ENCODE results near the gene SNAP29. TPM values are rescaled to one million over a fixed set of nuclear protein-coding genes. Genes with fewer than 3 reads are reported as not detected.
A peak's percentile ranks its signal among the peaks of the same experiment; 100 is the strongest.
"Not testable (repeated sequence)": the region's sequence is repeated elsewhere in the genome, so short reads cannot be mapped to it uniquely, and the experiment has no call there.

The SNAP29 gene
- total RNA-seq, 3 donors from 2014 or later: 17.7 to 28.2 (median 22.5) TPM

DNA sequence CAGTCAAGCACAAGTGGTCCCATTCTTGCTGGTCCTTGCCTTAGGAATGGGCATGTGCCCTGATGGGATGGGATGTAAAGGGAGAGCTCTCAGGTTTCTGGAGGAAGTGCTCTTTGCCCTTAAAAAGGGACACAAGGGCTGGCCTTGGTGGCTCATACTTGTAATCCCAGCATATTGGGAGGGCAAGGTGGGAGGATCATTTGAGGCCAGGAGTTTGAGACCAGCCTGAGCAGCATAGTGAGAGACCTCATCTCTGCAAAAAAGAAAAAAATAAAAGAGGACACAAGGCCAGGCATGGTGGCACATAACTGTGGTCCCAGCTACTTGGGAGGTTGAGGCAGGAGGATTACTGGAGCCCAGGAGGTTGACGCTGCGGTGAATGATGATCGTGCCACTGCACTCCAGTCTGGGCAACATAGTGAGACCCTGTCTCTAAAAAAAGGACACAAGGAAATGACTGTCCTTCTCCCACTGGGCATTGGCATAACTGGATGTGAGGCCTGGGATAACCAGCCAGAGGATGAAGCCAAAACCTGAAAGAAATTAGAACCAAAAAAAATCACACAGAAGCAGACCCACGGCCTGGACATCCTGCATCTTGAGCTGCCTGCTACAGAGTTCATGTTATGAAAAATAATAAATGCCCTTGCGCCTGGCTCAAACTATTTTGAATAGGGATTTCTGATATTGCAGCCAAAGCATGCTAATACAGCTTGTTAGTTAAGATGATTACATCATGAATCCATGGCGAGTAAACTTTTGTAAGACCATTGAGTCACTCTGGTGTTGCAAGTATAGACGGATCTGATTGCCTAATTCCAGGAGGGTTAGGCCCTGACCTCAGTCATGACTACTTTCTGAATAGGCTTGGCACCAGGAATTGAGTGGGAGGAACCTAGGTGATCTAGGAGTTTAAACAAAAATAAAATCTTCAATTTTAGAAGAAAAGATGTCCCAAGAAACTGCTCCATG, 45.5 kb downstream of the SNAP29 start:
- Histone ChIP-seq H3K27me3 (no peaks in the 10 kb centered on the region), H3K4me1 (no peaks in the 10 kb centered on the region), H3K9me3 (no peaks in the 10 kb centered on the region), H3K36me3 (no peaks in the 10 kb centered on the region), H3K27ac (peak overlapping the region in 1 of 2 donors; percentile 5), H3K4me3 (no peak overlapping the region)
- intact Hi-C loops (cut with DNase I; ENCODE audit: low total_unique reads): no loop called here
- DNase-seq (ENCODE audit: low spot score in 2 of 2): no peak
- TF ChIP-seq, protein P1, sequence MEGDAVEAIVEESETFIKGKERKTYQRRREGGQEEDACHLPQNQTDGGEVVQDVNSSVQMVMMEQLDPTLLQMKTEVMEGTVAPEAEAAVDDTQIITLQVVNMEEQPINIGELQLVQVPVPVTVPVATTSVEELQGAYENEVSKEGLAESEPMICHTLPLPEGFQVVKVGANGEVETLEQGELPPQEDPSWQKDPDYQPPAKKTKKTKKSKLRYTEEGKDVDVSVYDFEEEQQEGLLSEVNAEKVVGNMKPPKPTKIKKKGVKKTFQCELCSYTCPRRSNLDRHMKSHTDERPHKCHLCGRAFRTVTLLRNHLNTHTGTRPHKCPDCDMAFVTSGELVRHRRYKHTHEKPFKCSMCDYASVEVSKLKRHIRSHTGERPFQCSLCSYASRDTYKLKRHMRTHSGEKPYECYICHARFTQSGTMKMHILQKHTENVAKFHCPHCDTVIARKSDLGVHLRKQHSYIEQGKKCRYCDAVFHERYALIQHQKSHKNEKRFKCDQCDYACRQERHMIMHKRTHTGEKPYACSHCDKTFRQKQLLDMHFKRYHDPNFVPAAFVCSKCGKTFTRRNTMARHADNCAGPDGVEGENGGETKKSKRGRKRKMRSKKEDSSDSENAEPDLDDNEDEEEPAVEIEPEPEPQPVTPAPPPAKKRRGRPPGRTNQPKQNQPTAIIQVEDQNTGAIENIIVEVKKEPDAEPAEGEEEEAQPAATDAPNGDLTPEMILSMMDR (IDR thresholded peaks at IDR 0.05): no peak
- TF ChIP-seq POLR2AphosphoS5 (IDR thresholded peaks at IDR 0.05): peak in 1 of 3 donors; percentile 17

DNA sequence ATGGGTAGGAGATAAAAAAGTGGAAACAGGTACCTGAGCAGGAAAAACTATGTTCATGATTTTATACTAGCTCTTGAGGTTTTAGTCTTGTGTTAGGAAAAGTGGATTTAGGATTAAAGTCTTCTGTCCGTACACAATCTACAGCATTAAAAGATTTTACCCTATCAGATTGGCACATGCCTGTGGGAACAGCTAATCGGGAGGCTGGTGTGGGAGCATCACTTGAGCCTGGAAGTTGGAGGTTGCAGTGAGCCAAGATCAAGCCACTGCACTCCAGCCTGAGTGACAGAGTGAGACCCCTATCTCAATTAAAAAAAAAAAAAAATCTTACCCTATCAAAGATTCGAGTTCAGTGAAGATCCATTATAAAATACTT, 46.2 kb downstream of the SNAP29 start:
- no peak for DNase-seq (ENCODE audit: low spot score in 2 of 2)
- intact Hi-C loops (cut with DNase I; ENCODE audit: low total_unique reads): no loop called here
- H3K9me3 ChIP-seq: no peaks in the 10 kb centered on the region

GRCh38 chr22:20905415-20906386, 46.9 kb downstream of the SNAP29 start:
- no peak overlapping the region for H3K27ac ChIP-seq
- intact Hi-C loops (cut with DNase I; ENCODE audit: low total_unique reads): no loop called here
- TF ChIP-seq POLR2A (IDR thresholded peaks at IDR 0.05) (no peak), POLR2AphosphoS5 (IDR thresholded peaks at IDR 0.05) (no peak)
- TF ChIP-seq, protein P1 (IDR thresholded peaks at IDR 0.05): no peak
- no peaks in the 10 kb centered on the region for H3K36me3 ChIP-seq
- H3K27me3 ChIP-seq: no peaks in the 10 kb centered on the region
- no peak for DNase-seq (ENCODE audit: low spot score in 2 of 2)
- H3K4me1 ChIP-seq: no peaks in the 10 kb centered on the region
- no peak overlapping the region for H3K4me3 ChIP-seq
- H3K9me3 ChIP-seq: no peaks in the 10 kb centered on the region

More for the DNA sequence above, 46.2 kb downstream of the SNAP29 start:
- peak overlapping the region in 1 of 2 donors; percentile 25 for H3K27ac ChIP-seq
- TF ChIP-seq POLR2A (IDR thresholded peaks at IDR 0.05): no peak
- TF ChIP-seq, protein P1 (IDR thresholded peaks at IDR 0.05): no peak
- TF ChIP-seq POLR2AphosphoS5 (IDR thresholded peaks at IDR 0.05): no peak
- no peaks in the 10 kb centered on the region for H3K27me3 ChIP-seq
- H3K36me3 ChIP-seq: no peaks in the 10 kb centered on the region
- no peaks in the 10 kb centered on the region for H3K4me1 ChIP-seq
- H3K4me3 ChIP-seq: no peak overlapping the region

DNA sequence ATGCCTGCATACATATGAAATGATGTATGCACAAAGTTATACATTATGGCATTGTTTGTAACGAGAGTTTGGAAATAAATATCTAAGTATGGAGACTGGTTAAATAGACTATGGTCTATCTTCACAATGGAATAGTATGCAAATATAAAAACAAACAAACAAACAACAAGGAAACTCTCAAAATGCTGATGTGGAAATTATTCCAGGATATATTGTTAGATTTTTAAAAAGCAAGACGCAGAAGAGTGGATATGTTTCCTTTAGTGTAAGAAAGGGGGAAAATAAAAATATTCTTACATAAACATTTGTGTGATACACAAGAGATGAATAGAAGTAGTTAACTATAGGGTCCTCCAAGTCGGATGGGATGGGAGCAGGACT, 47.6 kb downstream of the SNAP29 start:
- TF ChIP-seq POLR2AphosphoS5 (IDR thresholded peaks at IDR 0.05) (no peak), POLR2A (IDR thresholded peaks at IDR 0.05) (no peak)
- TF ChIP-seq, protein P1 (IDR thresholded peaks at IDR 0.05): no peak
- H3K4me3 ChIP-seq: no peak overlapping the region
- no peaks in the 10 kb centered on the region for H3K27me3 ChIP-seq
- intact Hi-C loops (cut with DNase I; ENCODE audit: low total_unique reads): no loop called here
- no peak for DNase-seq (ENCODE audit: low spot score in 2 of 2)
- no peaks in the 10 kb centered on the region for H3K4me1 ChIP-seq
- H3K27ac ChIP-seq: no peak overlapping the region
- no peaks in the 10 kb centered on the region for H3K9me3 ChIP-seq
- no peaks in the 10 kb centered on the region for H3K36me3 ChIP-seq

DNA sequence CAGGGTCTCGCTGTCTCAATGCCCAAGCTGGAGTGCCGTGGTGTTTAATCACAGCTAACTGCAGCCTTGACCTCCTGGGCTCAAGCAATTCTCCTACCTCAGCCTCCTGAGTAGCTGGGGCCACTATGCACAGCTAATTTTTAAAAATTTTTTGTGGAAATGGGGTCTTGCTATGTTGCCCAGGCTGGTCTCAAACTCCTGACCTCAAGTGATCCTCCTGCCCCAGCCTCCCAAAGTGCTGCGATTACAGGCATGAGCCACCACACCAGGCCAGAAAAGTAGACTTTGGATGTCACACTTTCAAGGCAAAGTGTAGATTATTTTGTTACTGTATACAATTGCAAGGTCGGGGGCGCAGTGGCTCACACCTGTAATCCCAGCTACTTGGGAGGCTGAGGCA, 49.9 kb downstream of the SNAP29 start:
- H3K36me3 ChIP-seq; H3K4me1 ChIP-seq; DNase-seq (ENCODE audit: low spot score in 2 of 2); H3K27me3 ChIP-seq; H3K27ac ChIP-seq; H3K4me3 ChIP-seq; intact Hi-C loops (cut with DNase I; ENCODE audit: low total_unique reads); H3K9me3 ChIP-seq: not testable (repeated sequence)

Measured in breast epithelium (tissue), 4 donors.